Measurements from ENCODE around the gene CCNY. TPM values are rescaled to one million over a fixed set of nuclear protein-coding genes. Genes with fewer than 3 reads are reported as not detected.

Gene CCNY
- total RNA-seq, 1 donor from 2014 or later = 81.1 TPM

DNA sequence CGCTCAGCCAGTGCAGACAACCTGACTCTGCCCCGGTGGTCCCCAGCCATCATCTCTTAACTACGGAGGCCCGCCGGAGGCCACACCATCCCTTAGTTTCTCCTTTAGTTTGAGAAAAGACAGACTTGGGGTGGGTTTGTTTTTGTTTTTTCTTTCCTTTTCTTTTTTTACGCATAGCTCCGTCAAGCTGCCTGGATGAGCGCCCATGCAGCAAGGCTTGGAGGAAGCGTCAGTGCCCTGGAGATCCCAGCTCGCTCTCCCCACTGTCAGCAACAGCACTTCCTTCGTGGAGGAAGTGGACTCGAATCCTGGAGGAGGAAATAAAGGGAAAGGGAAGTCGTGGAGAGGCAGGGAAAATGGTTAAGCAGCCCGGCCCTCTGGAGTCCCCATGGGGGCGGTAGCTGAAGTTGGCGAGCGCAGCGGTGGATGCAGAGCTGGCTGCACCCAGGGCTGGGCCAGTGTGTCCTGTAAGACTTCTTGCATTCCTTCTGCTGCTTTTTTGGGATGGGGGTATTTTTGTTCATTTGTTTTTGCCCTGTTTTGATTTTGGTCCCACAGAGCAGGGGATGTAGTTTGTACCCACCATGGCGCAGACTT, 232.9 kb downstream of the CCNY start:
- Histone ChIP-seq H3K9me3 (replicated peaks) (no peaks in the 10 kb centered on the region), H3K4me3 (no peak overlapping the region), H3K4me1 (peaks cover 39% of the 10 kb centered on the region), H3K27me3 (ENCODE audit: low read depth) (no peaks in the 10 kb centered on the region), H3K36me3 (peaks cover 49% of the 10 kb centered on the region), H3K27ac (replicated peaks) (peak overlapping the region; percentile 1)
- DNase-seq = no peak
- TF ChIP-seq, protein P1, sequence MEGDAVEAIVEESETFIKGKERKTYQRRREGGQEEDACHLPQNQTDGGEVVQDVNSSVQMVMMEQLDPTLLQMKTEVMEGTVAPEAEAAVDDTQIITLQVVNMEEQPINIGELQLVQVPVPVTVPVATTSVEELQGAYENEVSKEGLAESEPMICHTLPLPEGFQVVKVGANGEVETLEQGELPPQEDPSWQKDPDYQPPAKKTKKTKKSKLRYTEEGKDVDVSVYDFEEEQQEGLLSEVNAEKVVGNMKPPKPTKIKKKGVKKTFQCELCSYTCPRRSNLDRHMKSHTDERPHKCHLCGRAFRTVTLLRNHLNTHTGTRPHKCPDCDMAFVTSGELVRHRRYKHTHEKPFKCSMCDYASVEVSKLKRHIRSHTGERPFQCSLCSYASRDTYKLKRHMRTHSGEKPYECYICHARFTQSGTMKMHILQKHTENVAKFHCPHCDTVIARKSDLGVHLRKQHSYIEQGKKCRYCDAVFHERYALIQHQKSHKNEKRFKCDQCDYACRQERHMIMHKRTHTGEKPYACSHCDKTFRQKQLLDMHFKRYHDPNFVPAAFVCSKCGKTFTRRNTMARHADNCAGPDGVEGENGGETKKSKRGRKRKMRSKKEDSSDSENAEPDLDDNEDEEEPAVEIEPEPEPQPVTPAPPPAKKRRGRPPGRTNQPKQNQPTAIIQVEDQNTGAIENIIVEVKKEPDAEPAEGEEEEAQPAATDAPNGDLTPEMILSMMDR (IDR thresholded peaks at IDR 0.05; ENCODE audit: borderline replicate concordance) = no peak
- intact Hi-C loops (cut with micrococcal nuclease) = loop anchor here (10.0 kb wide), 1 partner anchor 234 kb away; the partner anchor contains the start of gene CCNY

DNA sequence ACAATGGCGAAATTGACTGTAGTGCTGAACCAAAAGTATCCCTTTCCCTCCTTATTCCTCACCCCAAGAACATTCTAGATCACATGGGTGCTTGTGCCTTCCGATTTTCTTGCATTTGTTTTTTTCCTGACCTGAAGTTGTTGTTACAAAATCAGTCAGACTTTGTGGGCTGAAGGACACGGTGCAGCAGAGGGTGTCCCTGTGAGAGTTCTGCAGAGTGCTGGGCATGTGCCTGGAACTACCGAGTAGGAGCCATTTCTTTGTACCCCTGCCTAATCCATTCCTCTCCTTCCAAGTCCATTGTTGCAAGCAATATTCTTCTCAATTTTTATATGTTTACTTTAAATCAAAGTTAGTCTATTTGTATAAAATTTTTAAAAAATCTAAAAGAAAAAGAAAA, 233.5 kb downstream of the CCNY start:
- H3K27ac ChIP-seq (replicated peaks) = peak overlapping the region; percentile 1
- TF ChIP-seq, protein P1 (IDR thresholded peaks at IDR 0.05; ENCODE audit: borderline replicate concordance) = no peak
- H3K4me1 ChIP-seq = peaks cover 33% of the 10 kb centered on the region
- DNase-seq = no peak
- H3K4me3 ChIP-seq = no peak overlapping the region
- peaks cover 53% of the 10 kb centered on the region for H3K36me3 ChIP-seq
- H3K9me3 ChIP-seq (replicated peaks) = no peaks in the 10 kb centered on the region
- intact Hi-C loops (cut with micrococcal nuclease) = loop anchor here (10.0 kb wide), 1 partner anchor 235 kb away; the partner anchor contains the start of gene CCNY
- no peaks in the 10 kb centered on the region for H3K27me3 ChIP-seq (ENCODE audit: low read depth)

DNA sequence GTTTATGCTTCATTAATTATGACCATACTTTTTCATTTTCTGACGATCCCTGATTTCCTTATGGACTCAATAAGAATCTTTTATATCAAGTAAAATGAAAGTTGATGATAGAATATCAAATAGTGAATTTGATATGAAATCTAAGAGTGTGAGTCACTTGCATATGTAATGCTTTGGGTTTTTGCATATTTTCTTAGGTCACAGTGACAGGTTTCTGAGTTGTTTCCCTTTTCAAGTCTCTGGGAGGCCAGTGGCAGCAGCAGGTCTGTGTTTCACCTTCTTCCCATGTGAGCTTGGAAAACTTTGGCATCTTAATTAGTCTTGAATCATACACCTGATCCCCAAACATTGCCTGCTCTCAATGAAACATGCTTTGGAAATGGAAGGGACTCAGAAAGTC, 234.1 kb downstream of the CCNY start:
- Histone ChIP-seq H3K27ac (replicated peaks) (no peak overlapping the region), H3K27me3 (ENCODE audit: low read depth) (no peaks in the 10 kb centered on the region), H3K36me3 (peaks cover 56% of the 10 kb centered on the region), H3K4me1 (peaks cover 27% of the 10 kb centered on the region), H3K9me3 (replicated peaks) (no peaks in the 10 kb centered on the region), H3K4me3 (no peak overlapping the region)
- TF ChIP-seq, protein P1 (IDR thresholded peaks at IDR 0.05; ENCODE audit: borderline replicate concordance) = no peak
- no peak for DNase-seq
- intact Hi-C loops (cut with micrococcal nuclease) = no loop called here

DNA sequence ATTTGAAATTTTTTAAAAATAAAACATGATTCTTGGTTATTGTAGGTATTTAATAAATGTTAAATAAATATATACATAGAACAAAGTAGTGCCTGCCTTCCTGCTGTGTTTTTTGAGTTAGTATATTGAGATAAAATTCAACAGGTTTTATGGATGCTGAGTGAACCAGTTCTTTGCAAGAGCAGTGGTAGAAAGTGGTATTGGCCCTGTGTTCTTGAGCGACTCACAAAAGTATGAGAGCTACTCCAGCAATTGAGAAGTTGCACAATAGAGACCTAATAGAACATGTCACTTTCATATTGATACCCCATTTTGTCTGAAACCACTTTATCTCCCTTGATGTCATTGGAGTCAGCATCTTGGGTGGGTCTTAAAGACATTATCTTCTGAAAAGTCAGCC, 236.3 kb downstream of the CCNY start:
- Histone ChIP-seq H3K36me3 (peaks cover 51% of the 10 kb centered on the region), H3K4me1 (peaks cover 11% of the 10 kb centered on the region), H3K9me3 (replicated peaks) (no peaks in the 10 kb centered on the region), H3K4me3 (no peak overlapping the region), H3K27ac (replicated peaks) (no peak overlapping the region), H3K27me3 (ENCODE audit: low read depth) (no peaks in the 10 kb centered on the region)
- no peak for DNase-seq
- TF ChIP-seq, protein P1 (IDR thresholded peaks at IDR 0.05; ENCODE audit: borderline replicate concordance) = no peak
- intact Hi-C loops (cut with micrococcal nuclease) = no loop called here

DNA sequence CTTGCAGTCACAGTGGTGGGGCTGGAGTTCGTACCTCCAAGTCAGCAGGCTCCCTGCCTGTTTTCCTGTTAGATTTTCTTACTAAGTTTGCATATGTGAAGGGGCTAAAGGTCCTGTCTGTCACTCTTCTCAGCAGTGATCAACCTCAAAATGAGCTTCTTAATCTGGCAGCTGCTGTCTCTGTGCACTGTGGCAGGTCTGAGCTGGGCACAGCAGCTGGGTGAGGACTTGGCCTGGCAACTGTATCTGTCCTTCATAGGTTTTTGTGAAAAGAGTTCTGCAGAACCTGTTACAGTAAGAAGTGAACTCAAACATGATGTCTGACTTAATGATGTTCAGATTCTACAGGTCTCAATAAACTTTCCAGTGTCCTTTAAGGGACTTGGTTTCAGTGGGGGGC, 237.5 kb downstream of the CCNY start:
- H3K36me3 ChIP-seq = peaks cover 38% of the 10 kb centered on the region

More for the DNA sequence above, 237.5 kb downstream of the CCNY start:
- Histone ChIP-seq H3K9me3 (replicated peaks) (no peaks in the 10 kb centered on the region), H3K27ac (replicated peaks) (no peak overlapping the region), H3K27me3 (ENCODE audit: low read depth) (no peaks in the 10 kb centered on the region), H3K4me3 (no peak overlapping the region), H3K4me1 (peaks cover 22% of the 10 kb centered on the region)
- intact Hi-C loops (cut with micrococcal nuclease) = no loop called here
- TF ChIP-seq, protein P1 (IDR thresholded peaks at IDR 0.05; ENCODE audit: borderline replicate concordance) = no peak
- no peak for DNase-seq

All from left ventricle myocardium inferior (tissue), 1 donor.